ENCODE data around the gene PDE11A. TPM values are rescaled to one million over a fixed set of nuclear protein-coding genes. Genes with fewer than 3 reads are reported as not detected.

The PDE11A gene
- total RNA-seq (1 to 10 TPM in 2 of 9 donors, under 1 TPM in 7; 0.26 to 2.9 (median 0.60) TPM), polyA plus RNA-seq (under 1 TPM; 0.26 to 0.80 (median 0.40) TPM)
- long read RNA-seq, donor 1, result 0 reads
- long read RNA-seq, donor 2, result 0 reads
- long read RNA-seq, donor 3, result 0 reads
- long read RNA-seq, donor 4, result 0 reads
- long read RNA-seq, donor 5, full-length matches to known transcripts, result 1 of 1 reads
- long read RNA-seq, donor 5, partial matches to known transcripts, result 0 of 1 reads
- long read RNA-seq, donor 5, other reads (novel, unspliced or antisense), result 0 of 1 reads
- long read RNA-seq, donor 6, result 0 reads
- long read RNA-seq, donor 7, result 0 reads
- long read RNA-seq, donor 8, result 0 reads
- long read RNA-seq, donor 9, result 0 reads
- long read RNA-seq, donor 10, result 0 reads

GRCh38 chr2:178072383-178073301 is at the start of gene PDE11A:
PDE11A (minus strand) TSS chr2:178072777; CDS start chr2:178072437, 340 bp downstream.
- intact Hi-C loops (cut with DNase I), result no loop called here

DNA sequence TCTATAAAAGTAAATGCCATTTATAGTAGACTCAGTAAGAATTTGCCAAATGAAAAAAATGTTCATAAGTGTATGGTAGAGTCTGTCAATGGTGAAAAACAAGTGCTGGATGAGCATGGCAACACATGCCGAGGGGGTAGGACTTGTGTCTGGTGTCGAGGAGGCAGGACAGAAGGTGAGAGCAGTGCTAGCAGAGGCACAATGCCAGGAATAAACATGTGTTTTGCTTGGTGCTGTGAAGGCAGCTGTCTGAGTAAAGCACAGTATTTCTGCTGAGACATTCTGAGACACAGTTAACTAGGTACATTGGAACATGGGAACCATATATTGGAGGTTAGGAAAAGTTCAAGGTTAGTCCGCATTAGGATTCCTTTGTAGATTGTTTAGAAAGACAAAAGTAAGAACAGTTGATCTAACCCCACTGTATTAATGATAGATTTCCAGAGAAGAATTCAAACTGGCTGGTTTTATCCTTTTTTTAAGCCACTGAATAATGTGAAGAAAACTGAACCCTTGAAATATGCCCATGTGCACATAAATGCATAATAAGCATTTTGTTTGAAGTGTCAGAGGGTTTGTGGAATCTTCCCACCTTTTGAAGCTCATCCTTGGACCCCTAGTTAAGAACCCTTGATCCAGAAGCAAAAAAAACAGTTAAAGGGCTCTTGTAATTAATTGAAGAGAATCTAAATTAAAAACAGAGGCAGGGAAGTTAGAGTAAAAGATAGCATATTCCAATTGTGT is 46.8 kb upstream of the PDE11A start:
- H3K27me3 ChIP-seq, result no peaks in the 10 kb centered on the region
- intact Hi-C loops (cut with DNase I), result no loop called here
- peaks cover 0 to 14% of the 10 kb centered on the region in 2 donors for H3K36me3 ChIP-seq (replicated peaks in 1 of 2)
- no peaks in the 10 kb centered on the region for H3K9me3 ChIP-seq (replicated peaks in 1 of 3)
- TF ChIP-seq POLR2A (IDR thresholded peaks at IDR 0.05), result no peak
- TF ChIP-seq, protein P1, sequence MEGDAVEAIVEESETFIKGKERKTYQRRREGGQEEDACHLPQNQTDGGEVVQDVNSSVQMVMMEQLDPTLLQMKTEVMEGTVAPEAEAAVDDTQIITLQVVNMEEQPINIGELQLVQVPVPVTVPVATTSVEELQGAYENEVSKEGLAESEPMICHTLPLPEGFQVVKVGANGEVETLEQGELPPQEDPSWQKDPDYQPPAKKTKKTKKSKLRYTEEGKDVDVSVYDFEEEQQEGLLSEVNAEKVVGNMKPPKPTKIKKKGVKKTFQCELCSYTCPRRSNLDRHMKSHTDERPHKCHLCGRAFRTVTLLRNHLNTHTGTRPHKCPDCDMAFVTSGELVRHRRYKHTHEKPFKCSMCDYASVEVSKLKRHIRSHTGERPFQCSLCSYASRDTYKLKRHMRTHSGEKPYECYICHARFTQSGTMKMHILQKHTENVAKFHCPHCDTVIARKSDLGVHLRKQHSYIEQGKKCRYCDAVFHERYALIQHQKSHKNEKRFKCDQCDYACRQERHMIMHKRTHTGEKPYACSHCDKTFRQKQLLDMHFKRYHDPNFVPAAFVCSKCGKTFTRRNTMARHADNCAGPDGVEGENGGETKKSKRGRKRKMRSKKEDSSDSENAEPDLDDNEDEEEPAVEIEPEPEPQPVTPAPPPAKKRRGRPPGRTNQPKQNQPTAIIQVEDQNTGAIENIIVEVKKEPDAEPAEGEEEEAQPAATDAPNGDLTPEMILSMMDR (IDR thresholded peaks at IDR 0.05), result no peak
- H3K4me1 ChIP-seq (replicated peaks in 1 of 2), result no peaks in the 10 kb centered on the region
- H3K27ac ChIP-seq, result no peak overlapping the region
- no peak overlapping the region for H3K4me3 ChIP-seq
- DNase-seq, result no peak
- WGBS, 4 donors, result 86 to 92% (median 86%) methylated on average over 3 of the region's 3 CpGs

More at GRCh38 chr2:178072383-178073301, at the start of gene PDE11A:
- 2 to 8% (median 4%) methylated on average over 18 to 44 of the region's 44 CpGs for WGBS, 4 donors
- H3K27me3 ChIP-seq, result no peaks in the 10 kb centered on the region
- DNase-seq, result peak; percentile 76 to 93 (median 90)
- H3K4me3 ChIP-seq, result peak within 1 kb of the TSS in 2 of 4 donors; percentile 29 to 31
- peak in 1 of 2 donors; percentile 59 for TF ChIP-seq POLR2A (IDR thresholded peaks at IDR 0.05)
- TF ChIP-seq, protein P1 (IDR thresholded peaks at IDR 0.05), result no peak
- no peaks in the 10 kb centered on the region for H3K36me3 ChIP-seq (replicated peaks in 1 of 2)
- no peak within 1 kb of the TSS for H3K27ac ChIP-seq
- no peaks in the 10 kb centered on the region for H3K9me3 ChIP-seq (replicated peaks in 1 of 3)
- H3K4me1 ChIP-seq (replicated peaks in 1 of 2), result peaks cover 3 to 9% of the 10 kb centered on the region in 2 donors

- TF ChIP-seq POLR2A (IDR thresholded peaks at IDR 0.05), result no peak
- TF ChIP-seq, protein P1 (IDR thresholded peaks at IDR 0.05), result no peak
- Histone ChIP-seq H3K36me3 (replicated peaks in 1 of 2) (peaks cover 0 to 12% of the 10 kb centered on the region in 2 donors), H3K4me1 (replicated peaks in 1 of 2) (peaks cover 0 to 12% of the 10 kb centered on the region in 2 donors), H3K27ac (no peak overlapping the region), H3K4me3 (no peak overlapping the region), H3K9me3 (replicated peaks in 1 of 3) (no peaks in the 10 kb centered on the region), H3K27me3 (no peaks in the 10 kb centered on the region)
- 94 to 98% (median 97%) methylated on average over 1 of the region's 1 CpG for WGBS, 4 donors
- intact Hi-C loops (cut with DNase I), result no loop called here
- DNase-seq, result no peak
These were observed 45.1 kb upstream of the PDE11A start for GRCh38 chr2:178117725-178118124.

Measured in adrenal gland (tissue), 19 donors.